ENCODE results near the gene OSGEP. TPM values are rescaled to one million over a fixed set of nuclear protein-coding genes. Genes with fewer than 3 reads are reported as not detected.

OSGEP gene
- 11.5 TPM for total RNA-seq

GRCh38 chr14:20454516-20455354 is at the start of gene OSGEP, which contains the start of gene APEX1:
Gene OSGEP (minus strand): TSS chr14:20454812. CDS start chr14:20454683, 129 bp downstream.
Gene APEX1 (plus strand): TSS chr14:20455226. CDS start chr14:20455646, 420 bp downstream.
- DNase-seq (ENCODE audit: low spot score) (peak; percentile 99), ATAC-seq (peak; percentile 93)

GRCh38 chr14:20503898-20504297 is 49.3 kb upstream of the OSGEP start:
- DNase-seq (ENCODE audit: low spot score): no peak
- ATAC-seq: no peak

- DNase-seq (ENCODE audit: low spot score) (no peak), ATAC-seq (no peak)
Measured at GRCh38 chr14:20501346-20501745, 46.7 kb upstream of the OSGEP start.

DNA sequence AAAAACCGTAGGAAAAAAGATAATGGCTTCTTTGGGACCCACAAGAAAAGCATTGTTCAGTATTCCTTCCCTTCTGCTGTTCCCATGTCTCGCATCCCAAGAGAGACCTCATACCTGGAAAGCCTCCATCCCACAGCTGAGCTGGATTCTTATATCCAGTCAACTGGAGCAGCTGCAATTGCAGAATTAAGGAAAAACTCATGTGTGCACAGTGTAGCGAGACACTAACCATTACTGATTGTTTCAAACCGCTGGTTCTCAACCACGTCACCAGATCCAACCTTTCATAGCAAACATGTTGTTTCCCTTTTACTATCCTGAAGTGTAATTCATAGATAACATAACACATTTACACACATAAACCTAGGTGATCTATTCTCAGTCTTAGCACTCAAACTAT is 45.3 kb upstream of the OSGEP start:
- ATAC-seq (no peak), DNase-seq (ENCODE audit: low spot score) (no peak)

GRCh38 chr14:20499108-20499507 is 44.5 kb upstream of the OSGEP start:
- ATAC-seq (no peak), DNase-seq (ENCODE audit: low spot score) (no peak)

DNA sequence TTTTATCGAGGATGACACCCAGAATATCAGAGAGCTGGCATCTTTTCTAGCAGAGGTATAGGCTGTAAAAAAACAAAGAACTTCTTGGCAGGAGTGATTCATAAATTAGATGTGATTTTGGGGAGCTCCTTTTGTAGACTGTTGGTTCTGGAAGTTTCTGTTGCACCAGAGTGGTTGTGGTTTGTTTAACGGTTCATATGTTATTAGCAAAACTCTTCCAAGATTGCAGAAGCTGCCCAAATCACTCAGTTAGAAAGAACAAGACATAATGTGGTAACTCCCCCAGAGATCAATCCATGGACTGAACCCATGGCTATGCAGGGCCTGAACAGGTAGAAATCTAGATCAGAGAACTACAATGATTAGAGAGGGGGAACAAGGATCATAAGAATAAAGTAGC is 44.0 kb upstream of the OSGEP start:
- DNase-seq (ENCODE audit: low spot score) (no peak), ATAC-seq (no peak)

GRCh38 chr14:20494935-20495766 is 40.5 kb upstream of the OSGEP start:
- DNase-seq (ENCODE audit: low spot score) (no peak), ATAC-seq (no peak)

DNA sequence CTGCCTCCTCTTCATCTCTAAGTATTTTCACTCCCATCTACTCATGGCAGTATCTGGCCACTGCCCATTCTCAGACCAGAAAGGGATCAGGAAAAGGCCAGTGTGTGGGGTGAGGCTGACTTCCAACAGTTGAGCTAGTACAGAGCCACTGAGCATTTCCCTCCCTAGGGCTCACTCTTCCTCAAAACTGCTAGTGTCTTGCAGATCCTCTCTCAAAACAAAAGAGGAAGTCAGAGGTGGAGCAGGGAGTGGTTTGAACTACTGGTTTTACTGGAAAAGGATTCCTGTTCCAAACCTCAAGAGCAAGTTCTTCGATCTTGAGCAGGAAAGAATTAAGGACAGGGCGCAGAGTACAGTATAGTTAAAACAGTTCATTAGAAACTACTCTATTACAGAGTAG is 39.0 kb upstream of the OSGEP start:
- ATAC-seq (peak; percentile 47), DNase-seq (ENCODE audit: low spot score) (no peak)

DNA sequence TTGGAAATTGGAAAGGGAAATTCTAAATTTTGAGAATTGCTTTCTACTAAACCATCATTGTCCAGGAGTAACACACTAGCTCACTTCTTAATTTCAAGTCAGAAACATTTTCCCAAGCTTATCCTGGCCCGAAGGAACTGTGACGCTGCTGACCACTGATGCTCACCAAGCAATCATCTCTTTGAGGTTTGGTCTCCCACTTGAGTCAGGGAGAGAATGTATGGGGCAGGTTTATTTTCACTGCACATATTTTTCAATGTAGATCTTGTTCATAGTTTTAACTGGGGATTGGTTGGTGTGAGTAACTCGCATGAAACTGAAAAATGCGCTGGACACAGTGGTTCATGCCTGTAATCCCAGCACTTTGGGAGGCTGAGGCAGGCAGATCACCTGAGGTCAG is 37.9 kb upstream of the OSGEP start:
- no peak for ATAC-seq
- no peak for DNase-seq (ENCODE audit: low spot score)

DNA sequence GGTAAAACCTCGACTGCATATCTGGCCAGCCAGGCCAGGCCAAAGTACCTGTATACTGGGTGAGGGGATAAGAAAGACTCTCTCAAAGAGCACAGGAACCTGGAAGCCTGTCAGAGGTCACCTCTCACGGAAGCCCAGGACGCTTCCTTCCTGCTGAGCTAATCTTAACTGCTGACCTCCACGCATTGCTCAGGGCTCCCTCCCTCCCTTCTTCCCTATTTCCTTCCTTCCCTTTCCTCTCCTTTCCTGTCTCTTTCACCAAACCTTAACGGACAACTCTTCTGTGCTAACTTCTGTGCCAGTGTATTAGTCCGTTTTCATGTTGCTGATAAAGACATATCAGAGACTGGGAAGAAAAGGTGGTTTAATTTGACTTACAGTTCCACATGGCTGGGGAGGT is 36.0 kb upstream of the OSGEP start:
- DNase-seq (ENCODE audit: low spot score) (no peak), ATAC-seq (no peak)

DNA sequence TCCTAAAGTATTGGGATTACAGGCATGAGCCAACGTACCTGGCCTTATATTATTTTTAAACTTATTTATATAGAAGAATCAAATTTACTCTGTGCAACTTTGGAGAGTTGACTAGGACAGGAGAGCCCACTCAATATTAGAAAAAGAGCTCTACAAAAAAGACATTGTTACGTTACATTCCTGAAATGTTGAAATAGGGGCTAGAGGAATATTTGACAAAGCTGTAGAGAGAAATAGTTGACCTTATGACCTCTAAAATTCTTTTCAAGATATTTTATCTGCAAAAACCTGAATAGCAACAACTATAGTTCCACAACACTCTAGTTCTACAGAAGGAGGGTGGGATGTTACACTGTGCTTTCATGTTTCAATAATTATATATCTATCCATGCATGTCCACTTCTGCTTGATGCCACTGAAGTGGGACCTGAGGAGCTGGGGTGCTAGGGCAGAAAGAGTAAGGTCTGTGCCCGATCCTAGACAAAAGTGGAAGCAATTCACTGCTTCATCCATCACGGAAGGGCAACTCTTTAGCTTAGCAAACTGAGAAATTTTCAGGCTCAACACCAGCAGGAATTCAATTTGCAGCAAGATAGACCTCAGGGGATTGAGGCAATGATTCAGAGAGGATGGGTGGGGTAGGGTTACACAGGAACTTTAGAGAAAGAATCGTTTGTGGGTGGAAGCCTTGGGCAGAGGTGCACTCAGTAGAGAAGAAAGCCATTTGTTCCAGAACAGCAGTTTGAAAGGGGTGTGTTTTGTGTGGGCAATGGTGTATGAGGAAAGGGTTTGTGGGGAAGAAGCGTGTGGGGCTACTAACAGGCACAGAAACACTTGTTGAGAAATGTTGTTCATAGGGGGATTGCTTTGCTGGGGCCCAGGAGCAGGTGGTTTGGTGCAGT is 34.7 kb upstream of the OSGEP start:
- no peak for ATAC-seq
- no peak for DNase-seq (ENCODE audit: low spot score)

DNA sequence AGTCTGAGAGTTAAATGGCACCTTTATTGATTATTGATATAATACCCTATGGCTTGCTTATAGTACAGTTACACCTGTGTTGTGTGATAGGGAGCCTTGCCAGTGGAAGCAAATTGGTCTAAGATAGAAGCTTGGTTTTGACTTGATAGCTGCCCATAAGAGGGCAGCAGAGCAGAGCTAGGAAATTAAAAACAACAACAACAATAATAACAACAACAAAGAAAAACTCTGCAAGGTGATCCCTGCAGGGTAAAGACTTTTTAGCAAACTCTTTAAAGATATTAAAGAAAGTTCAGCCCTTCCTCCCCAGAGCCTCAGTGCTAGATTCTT is 32.7 kb upstream of the OSGEP start:
- ATAC-seq (no peak), DNase-seq (ENCODE audit: low spot score) (no peak)

- ATAC-seq: no peak
- no peak for DNase-seq (ENCODE audit: low spot score)
Measured at GRCh38 chr14:20486684-20487395, 32.2 kb upstream of the OSGEP start.

GRCh38 chr14:20485900-20486299 is 31.3 kb upstream of the OSGEP start:
- ATAC-seq: no peak
- DNase-seq (ENCODE audit: low spot score): no peak

DNA sequence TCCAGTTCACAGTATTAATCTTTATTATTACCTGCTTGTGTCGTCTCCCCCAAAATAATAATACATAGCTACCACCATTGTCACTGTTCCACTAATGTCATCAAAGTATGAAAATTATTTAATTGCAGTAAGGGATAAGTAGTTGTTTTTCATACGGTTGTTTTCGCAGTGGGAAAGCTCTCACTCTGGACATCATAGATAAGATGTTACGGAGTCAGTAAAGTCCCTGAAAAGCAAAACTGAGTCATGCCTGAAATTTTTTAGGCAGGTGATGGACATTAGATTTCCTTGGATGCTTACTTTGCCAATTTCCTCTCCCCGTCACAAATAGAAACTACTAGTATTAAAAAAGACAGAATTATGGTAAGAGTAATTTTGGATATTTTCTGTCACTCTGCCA is 27.8 kb upstream of the OSGEP start:
- no peak for ATAC-seq

GRCh38 chr14:20478894-20479293 is 24.3 kb upstream of the OSGEP start:
- DNase-seq (ENCODE audit: low spot score) (no peak), ATAC-seq (no peak)

More for the DNA sequence above, 27.8 kb upstream of the OSGEP start:
- DNase-seq (ENCODE audit: low spot score): no peak

DNA sequence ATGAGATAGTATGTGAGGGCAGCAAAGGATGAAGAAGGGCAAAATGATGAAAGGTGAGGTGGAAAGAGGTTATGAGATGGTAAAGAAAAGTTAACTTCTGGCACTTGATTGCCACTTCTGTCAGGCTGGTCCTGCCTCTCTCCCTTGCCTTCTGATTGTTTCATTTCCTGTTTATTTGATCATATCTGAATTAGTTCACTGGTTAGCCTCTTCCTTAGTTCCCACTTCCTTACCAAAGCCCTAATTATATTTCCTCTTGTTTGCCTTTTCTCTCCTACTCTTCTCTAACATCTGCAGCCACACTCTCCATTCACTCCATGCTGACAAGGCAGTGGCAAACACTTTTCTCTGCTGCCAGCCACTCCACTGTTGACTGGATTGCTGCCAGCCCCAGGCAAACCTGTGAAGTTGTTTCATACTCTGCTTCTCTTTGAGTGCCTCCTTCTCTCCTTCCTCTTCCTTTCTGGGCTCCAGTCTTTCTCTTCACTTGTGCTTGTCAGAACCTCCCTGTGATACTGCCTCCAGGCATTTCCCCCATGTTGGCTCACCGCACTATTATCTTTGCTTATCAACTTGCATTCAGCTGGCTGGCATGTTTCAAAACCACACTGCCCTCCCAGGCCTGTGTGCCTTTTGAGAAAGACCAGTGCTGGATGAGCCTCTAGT is 22.7 kb upstream of the OSGEP start:
- DNase-seq (ENCODE audit: low spot score): peak; percentile 64
- peak; percentile 61 for ATAC-seq

DNA sequence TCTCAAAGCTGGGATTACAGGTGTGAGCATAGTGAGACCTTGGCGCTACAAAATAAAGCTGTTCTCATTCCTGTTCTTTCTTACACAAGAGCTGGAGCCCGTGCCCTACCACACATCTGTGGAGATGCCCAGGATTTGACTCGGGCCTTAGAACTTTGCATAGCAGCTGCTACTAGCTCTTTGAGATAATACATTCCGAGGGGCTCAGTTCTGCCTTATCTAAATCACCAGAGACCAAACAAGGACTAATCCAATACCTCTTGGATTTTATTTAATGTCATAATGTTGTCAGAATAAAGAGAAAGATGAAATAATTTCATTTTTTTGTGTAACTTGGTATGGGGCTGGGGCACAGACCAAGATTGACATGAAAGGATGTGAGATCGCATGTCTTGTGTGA is 22.2 kb upstream of the OSGEP start:
- ATAC-seq: no peak
- DNase-seq (ENCODE audit: low spot score): no peak

GRCh38 chr14:20472536-20473169 is 18.0 kb upstream of the OSGEP start:
- peak; percentile 60 for DNase-seq (ENCODE audit: low spot score)
- peak; percentile 50 for ATAC-seq

DNA sequence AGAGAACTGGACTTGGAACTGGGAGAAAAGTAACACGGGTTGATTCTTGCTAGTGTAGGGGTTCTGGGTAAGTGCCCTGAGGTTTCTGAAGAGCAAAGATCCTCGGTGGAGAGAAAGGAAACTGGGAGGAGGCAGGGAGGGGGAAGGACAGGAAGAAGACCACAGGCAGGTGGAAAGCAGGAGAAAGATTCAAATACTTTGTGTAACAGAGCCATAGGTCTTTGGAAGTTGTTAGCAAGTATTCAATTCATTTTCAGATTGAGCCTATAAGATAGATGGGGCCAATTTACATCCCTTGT is 15.9 kb upstream of the OSGEP start:
- DNase-seq (ENCODE audit: low spot score): no peak
- ATAC-seq: no peak
